GM12801 (cell line): Measurements from ENCODE around the gene CFAP52.

Source experiments
- CTCF ChIP-seq: IDR thresholded peaks from one replicate; pipeline ENCODE4 v1.5.1; 2011; ENCODE audit warnings: control low read depth; ENCODE audit not compliant: insufficient read length; ENCODE audit errors: extremely low read depth

The CFAP52 gene

GRCh38 chr17:9553596-9553995 is 22.8 kb upstream of the CFAP52 start:
- no peak for TF ChIP-seq CTCF

GRCh38 chr17:9557161-9557755 is 19.2 kb upstream of the CFAP52 start:
- no peak for TF ChIP-seq CTCF

GRCh38 chr17:9557857-9558256 is 18.6 kb upstream of the CFAP52 start:
- TF ChIP-seq CTCF, result no peak

GRCh38 chr17:9564104-9564503 is 12.3 kb upstream of the CFAP52 start:
- TF ChIP-seq CTCF, result no peak

GRCh38 chr17:9566067-9566466 is 10.4 kb upstream of the CFAP52 start:
- TF ChIP-seq CTCF, result no peak

GRCh38 chr17:9568004-9568403 is 8.4 kb upstream of the CFAP52 start:
- no peak for TF ChIP-seq CTCF

GRCh38 chr17:9568957-9569588 is 7.4 kb upstream of the CFAP52 start:
- TF ChIP-seq CTCF, result no peak
